ENCODE data around the gene THAP7.

THAP7 gene

DNA sequence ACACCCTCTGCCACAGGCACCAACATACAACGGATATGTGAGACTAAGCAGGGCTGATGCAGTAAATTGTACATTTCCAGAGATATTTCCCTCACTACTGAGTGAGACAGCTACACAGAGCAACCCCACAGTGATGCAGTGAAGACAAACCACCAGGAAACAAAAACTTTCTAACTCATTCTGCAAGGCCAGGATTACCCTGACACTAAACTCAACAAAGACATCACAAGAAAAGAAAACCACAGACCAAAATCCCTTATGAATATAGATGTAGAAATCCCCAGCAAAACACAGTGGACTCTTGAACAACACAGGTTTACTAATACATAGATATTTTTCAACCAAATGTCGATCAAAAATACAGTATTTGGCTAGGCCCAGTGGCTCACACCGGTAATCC, 32.0 kb upstream of the THAP7 start:
- Histone ChIP-seq H3K4me3 (ENCODE audit: severe bottlenecking) (no peak overlapping the region), H3K9me3 (ENCODE audit: severe bottlenecking) (no peaks in the 10 kb centered on the region), H3K27ac (ENCODE audit: poor library complexity, severe bottlenecking) (no peak overlapping the region), H3K4me1 (ENCODE audit: insufficient read depth, poor library complexity, severe bottlenecking) (peaks cover 11% of the 10 kb centered on the region), H3K27me3 (ENCODE audit: insufficient read depth, poor library complexity, severe bottlenecking) (no peaks in the 10 kb centered on the region), H3K36me3 (ENCODE audit: low read depth) (no peaks in the 10 kb centered on the region)
- DNase-seq (ENCODE audit: low spot score): no peak
- no peak for ATAC-seq (ENCODE audit: low read depth)
- TF ChIP-seq, protein P1, sequence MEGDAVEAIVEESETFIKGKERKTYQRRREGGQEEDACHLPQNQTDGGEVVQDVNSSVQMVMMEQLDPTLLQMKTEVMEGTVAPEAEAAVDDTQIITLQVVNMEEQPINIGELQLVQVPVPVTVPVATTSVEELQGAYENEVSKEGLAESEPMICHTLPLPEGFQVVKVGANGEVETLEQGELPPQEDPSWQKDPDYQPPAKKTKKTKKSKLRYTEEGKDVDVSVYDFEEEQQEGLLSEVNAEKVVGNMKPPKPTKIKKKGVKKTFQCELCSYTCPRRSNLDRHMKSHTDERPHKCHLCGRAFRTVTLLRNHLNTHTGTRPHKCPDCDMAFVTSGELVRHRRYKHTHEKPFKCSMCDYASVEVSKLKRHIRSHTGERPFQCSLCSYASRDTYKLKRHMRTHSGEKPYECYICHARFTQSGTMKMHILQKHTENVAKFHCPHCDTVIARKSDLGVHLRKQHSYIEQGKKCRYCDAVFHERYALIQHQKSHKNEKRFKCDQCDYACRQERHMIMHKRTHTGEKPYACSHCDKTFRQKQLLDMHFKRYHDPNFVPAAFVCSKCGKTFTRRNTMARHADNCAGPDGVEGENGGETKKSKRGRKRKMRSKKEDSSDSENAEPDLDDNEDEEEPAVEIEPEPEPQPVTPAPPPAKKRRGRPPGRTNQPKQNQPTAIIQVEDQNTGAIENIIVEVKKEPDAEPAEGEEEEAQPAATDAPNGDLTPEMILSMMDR (IDR thresholded peaks at IDR 0.05; ENCODE audit: poor library complexity, severe bottlenecking): no peak

DNA sequence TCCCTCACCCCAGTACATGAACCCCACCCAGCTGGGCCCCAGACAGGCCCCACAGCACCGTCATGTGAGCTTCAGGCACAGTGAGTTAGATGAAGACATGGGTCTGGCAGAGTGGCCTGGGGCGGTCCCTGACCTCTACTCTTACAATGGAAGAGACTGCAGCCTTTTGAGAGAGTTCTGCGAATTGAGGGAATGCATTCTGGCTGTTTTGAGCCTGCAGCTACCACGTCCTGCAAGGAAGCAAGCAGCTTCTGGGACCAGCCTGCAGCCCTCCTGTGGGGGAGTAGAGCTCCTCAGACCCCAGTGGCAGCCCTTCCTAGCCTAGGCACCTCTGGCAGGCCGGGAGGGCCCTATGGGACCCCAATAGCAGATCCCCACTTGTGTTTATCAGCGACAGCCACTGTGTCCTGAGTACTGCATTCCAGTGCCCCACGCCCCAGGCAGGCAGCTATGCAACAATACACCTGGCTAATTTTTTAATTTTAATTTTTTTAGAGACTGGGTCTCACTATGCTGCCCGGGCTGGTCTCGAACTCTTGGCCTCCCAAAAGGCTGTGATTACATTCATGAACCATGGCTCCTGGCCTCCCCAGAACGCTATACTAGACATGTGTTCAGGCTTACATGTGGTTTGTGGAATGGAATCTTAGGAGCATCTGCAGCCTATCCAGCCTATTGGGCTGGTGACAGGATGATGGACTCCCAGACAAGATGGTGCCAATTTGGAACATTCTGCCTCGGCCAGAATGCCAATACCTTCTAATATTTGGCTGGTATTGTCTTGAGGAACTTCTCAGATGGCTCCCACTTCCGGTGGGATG, 31.2 kb upstream of the THAP7 start:
- Histone ChIP-seq H3K36me3 (ENCODE audit: low read depth) (no peaks in the 10 kb centered on the region), H3K27me3 (ENCODE audit: insufficient read depth, poor library complexity, severe bottlenecking) (no peaks in the 10 kb centered on the region), H3K9me3 (ENCODE audit: severe bottlenecking) (no peaks in the 10 kb centered on the region), H3K27ac (ENCODE audit: poor library complexity, severe bottlenecking) (no peak overlapping the region), H3K4me3 (ENCODE audit: severe bottlenecking) (no peak overlapping the region), H3K4me1 (ENCODE audit: insufficient read depth, poor library complexity, severe bottlenecking) (peaks cover 7% of the 10 kb centered on the region)
- TF ChIP-seq, protein P1 (IDR thresholded peaks at IDR 0.05; ENCODE audit: poor library complexity, severe bottlenecking): no peak
- no peak for ATAC-seq (ENCODE audit: low read depth)
- no peak for DNase-seq (ENCODE audit: low spot score)

DNA sequence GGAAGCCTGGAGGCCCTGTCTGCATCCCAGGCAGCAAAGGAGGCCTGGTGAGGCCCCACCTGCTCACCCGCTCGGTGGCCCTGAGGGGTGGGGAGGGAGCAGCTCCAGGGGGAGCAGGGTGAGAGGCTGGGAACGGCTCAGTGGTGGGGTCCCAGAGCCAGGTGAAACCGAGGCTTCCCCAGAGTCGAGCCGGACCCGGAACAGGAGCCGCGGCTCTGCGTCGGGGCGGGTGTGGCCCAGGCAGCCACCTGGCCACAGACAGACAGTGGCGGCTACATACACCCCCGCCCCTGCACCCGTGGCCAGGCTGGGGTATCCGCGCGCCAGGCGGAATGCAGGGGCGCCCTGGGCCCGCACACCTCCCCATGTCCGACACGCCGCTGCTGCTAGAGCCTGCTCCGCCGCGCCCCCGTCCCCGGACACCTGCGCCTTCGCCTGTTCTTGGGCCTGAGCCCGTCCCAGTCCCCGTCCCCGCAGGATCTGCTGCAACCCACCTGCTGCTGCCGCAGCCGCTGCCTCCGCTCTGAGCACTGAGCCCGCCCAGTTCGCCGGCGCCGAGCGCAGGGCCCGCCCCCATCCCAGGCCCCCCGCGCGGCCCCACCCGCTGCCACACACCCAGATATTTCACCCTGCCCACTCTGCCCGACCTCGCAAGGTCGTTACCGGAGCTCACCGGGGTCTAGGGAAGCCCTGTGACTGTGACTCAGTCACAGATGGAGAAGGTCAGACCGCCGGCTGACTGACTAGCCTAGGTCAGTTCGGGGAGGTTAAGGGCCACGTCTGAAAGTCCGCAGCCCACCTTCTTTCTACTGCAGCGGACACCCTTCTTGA, 30.3 kb upstream of the THAP7 start, which contains the start of gene SLC7A4:
TSS of gene SLC7A4 (minus strand) at position 525 of the 831 bp plus-strand sequence. CDS start 749 bp downstream, outside the sequence.
- no peak within 1 kb of the TSS for H3K27ac ChIP-seq (ENCODE audit: poor library complexity, severe bottlenecking)
- DNase-seq (ENCODE audit: low spot score) (no peak), ATAC-seq (ENCODE audit: low read depth) (no peak)
- H3K27me3 ChIP-seq (ENCODE audit: insufficient read depth, poor library complexity, severe bottlenecking): no peaks in the 10 kb centered on the region
- no peak within 1 kb of the TSS for H3K4me3 ChIP-seq (ENCODE audit: severe bottlenecking)
- no peaks in the 10 kb centered on the region for H3K9me3 ChIP-seq (ENCODE audit: severe bottlenecking)
- no peaks in the 10 kb centered on the region for H3K36me3 ChIP-seq (ENCODE audit: low read depth)
- peaks cover 7% of the 10 kb centered on the region for H3K4me1 ChIP-seq (ENCODE audit: insufficient read depth, poor library complexity, severe bottlenecking)
- TF ChIP-seq, protein P1 (IDR thresholded peaks at IDR 0.05; ENCODE audit: poor library complexity, severe bottlenecking): no peak

DNA sequence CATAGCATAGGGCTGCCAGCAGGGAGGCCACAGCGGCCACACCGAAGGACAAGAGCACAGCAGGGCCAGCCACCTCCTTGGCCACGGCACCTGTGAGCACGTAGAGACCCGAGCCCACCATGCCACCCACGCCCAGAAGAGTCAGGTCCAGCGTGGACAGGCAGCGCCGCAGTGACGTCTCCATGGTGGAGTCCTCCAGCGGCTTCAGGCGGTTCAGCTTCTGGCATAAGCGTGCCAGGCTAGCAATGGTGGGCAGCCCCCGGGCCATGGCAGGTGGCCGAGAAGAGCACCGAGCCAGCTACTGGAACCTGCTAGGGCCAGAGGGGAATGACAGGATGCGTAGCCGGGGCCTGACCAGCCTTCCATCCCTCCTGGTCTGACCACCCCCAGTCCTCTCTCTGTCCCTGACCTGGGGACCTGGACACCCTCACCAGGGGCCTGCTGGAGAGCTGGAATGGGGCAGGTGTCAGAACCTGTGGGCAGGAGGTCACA, 29.7 kb upstream of the THAP7 start:
- Histone ChIP-seq H3K9me3 (ENCODE audit: severe bottlenecking) (no peaks in the 10 kb centered on the region), H3K4me3 (ENCODE audit: severe bottlenecking) (no peak overlapping the region), H3K27ac (ENCODE audit: poor library complexity, severe bottlenecking) (no peak overlapping the region), H3K4me1 (ENCODE audit: insufficient read depth, poor library complexity, severe bottlenecking) (peaks cover 13% of the 10 kb centered on the region), H3K27me3 (ENCODE audit: insufficient read depth, poor library complexity, severe bottlenecking) (no peaks in the 10 kb centered on the region), H3K36me3 (ENCODE audit: low read depth) (no peaks in the 10 kb centered on the region)
- TF ChIP-seq, protein P1 (IDR thresholded peaks at IDR 0.05; ENCODE audit: poor library complexity, severe bottlenecking): no peak
- no peak for ATAC-seq (ENCODE audit: low read depth)
- DNase-seq (ENCODE audit: low spot score): no peak

Data from RWPE2 (cell line).